Cerebellar nuclear complex (tissue), 1 donor: ENCODE data around the gene BPIFB6.

Experiments
- DNase-seq, 2 experiments: peaks; one replicate each; lab custom pipeline; 2025; lab: John Stamatoyannopoulos, UW

BPIFB6 gene

GRCh38 chr20:33062105-33062824 is 30.8 kb downstream of the BPIFB6 start:
- DNase-seq = no peak

GRCh38 chr20:33062825-33063149 is 31.3 kb downstream of the BPIFB6 start:
- no peak for DNase-seq

GRCh38 chr20:33063271-33063670 is 31.8 kb downstream of the BPIFB6 start:
- DNase-seq = no peak

GRCh38 chr20:33064572-33065287 is 33.3 kb downstream of the BPIFB6 start:
- DNase-seq = no peak

GRCh38 chr20:33065785-33066184 is 34.3 kb downstream of the BPIFB6 start:
- no peak for DNase-seq

GRCh38 chr20:33067806-33068205 is 36.4 kb downstream of the BPIFB6 start:
- DNase-seq = no peak

- DNase-seq = no peak
These were observed 36.9 kb downstream of the BPIFB6 start for GRCh38 chr20:33068251-33068939.

- DNase-seq = no peak
These were observed 38.2 kb downstream of the BPIFB6 start for GRCh38 chr20:33069673-33070072.

GRCh38 chr20:33070111-33071053 is 38.9 kb downstream of the BPIFB6 start:
- no peak for DNase-seq

GRCh38 chr20:33071198-33071597 is 39.8 kb downstream of the BPIFB6 start:
- DNase-seq = no peak

- DNase-seq = no peak
These were observed 40.9 kb downstream of the BPIFB6 start for GRCh38 chr20:33072362-33072761.

GRCh38 chr20:33072813-33073212 is 41.4 kb downstream of the BPIFB6 start:
- no peak for DNase-seq

GRCh38 chr20:33074675-33075074 is 43.2 kb downstream of the BPIFB6 start:
- DNase-seq = no peak

- no peak for DNase-seq
These were observed 43.8 kb downstream of the BPIFB6 start for GRCh38 chr20:33075281-33075680.

GRCh38 chr20:33076662-33077372 is 45.4 kb downstream of the BPIFB6 start:
- DNase-seq = no peak

- no peak for DNase-seq
These were observed 47.8 kb downstream of the BPIFB6 start, which contains the start of gene BPIFB4 for GRCh38 chr20:33079259-33079658. Gene BPIFB4, plus strand, starts transcription at chr20:33079643. Its CDS starts 1,884 bp downstream, at chr20:33081527.

GRCh38 chr20:33081411-33082154 is 50.1 kb downstream of the BPIFB6 start:
- no peak for DNase-seq

GRCh38 chr20:33082546-33082945 is 51.1 kb downstream of the BPIFB6 start:
- DNase-seq = no peak

GRCh38 chr20:33083544-33084340 is 52.3 kb downstream of the BPIFB6 start:
- no peak for DNase-seq

GRCh38 chr20:33084722-33085121 is 53.3 kb downstream of the BPIFB6 start:
- DNase-seq = no peak
